ENCODE data around the gene IPO8.

DNA sequence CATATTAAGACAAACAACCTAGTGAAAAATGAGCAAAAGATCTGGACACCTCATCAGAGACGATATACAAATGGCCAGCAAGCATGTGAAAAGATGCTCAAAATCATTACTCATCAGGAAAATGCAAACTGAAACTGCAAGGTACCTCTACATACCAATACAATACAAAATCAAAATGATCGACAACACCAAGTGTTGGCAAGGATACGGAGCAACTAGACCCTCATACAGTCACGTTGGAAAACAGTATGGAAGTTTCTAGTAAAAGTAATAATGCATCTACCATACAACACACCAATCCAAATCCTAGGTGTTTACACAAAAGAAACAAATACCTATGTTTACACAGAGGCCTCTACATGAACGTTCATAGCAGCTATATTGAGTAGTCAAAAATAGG, 99.9 kb downstream of the IPO8 start:
- no peak for TF ChIP-seq POLR2A (IDR thresholded peaks at IDR 0.05; ENCODE audit: low read depth, low read length)
- TF ChIP-seq POLR2AphosphoS5 (IDR thresholded peaks at IDR 0.05; ENCODE audit: low read depth, low read length) = no peak
- no peak for TF ChIP-seq TAF1 (IDR thresholded peaks at IDR 0.05; ENCODE audit: low read depth, low read length)
- no peak for TF ChIP-seq SPI1 (IDR thresholded peaks at IDR 0.05; ENCODE audit: low read depth, low read length)
- no peak for TF ChIP-seq PAX5 (IDR thresholded peaks at IDR 0.05; ENCODE audit: insufficient read depth, low read length, severe bottlenecking)
- no peak for TF ChIP-seq POU2F2 (IDR thresholded peaks at IDR 0.05; ENCODE audit: low read depth, low read length)

Measured in GM12891 (cell line).